Rectal smooth muscle tissue (tissue), 1 donor: ENCODE results near the gene HCAR3.
"Not testable (repeated sequence)": the region's sequence is repeated elsewhere in the genome, so short reads cannot be mapped to it uniquely, and the experiment has no call there.

Experiments
- H3K27ac ChIP-seq: one replicate; pipeline ENCODE4 v1.7.0; 2013; ENCODE audit warnings: low read depth, low read length, inconsistent platforms
- H3K27me3 ChIP-seq: one replicate; pipeline ENCODE4 v1.7.0; 2013; ENCODE audit warnings: low read length; ENCODE audit not compliant: control insufficient read depth, insufficient read depth
- H3K36me3 ChIP-seq: one replicate; pipeline ENCODE4 v1.7.0; 2013; ENCODE audit warnings: low read length; ENCODE audit not compliant: control insufficient read depth, insufficient read depth
- H3K4me1 ChIP-seq: one replicate; pipeline ENCODE4 v1.7.0; 2013; ENCODE audit warnings: low read length; ENCODE audit not compliant: control insufficient read depth, insufficient read depth
- H3K4me3 ChIP-seq: one replicate; pipeline ENCODE4 v1.7.0; 2013; ENCODE audit warnings: low read length
- H3K9ac ChIP-seq: one replicate; pipeline ENCODE4 v1.7.0; 2013; ENCODE audit warnings: low read length

Gene HCAR3

GRCh38 chr12:122710341-122710740 is 6.3 kb downstream of the HCAR3 start:
- not testable (repeated sequence) for H3K4me1 ChIP-seq, H3K9ac ChIP-seq, H3K27ac ChIP-seq, H3K36me3 ChIP-seq, H3K27me3 ChIP-seq, H3K4me3 ChIP-seq

DNA sequence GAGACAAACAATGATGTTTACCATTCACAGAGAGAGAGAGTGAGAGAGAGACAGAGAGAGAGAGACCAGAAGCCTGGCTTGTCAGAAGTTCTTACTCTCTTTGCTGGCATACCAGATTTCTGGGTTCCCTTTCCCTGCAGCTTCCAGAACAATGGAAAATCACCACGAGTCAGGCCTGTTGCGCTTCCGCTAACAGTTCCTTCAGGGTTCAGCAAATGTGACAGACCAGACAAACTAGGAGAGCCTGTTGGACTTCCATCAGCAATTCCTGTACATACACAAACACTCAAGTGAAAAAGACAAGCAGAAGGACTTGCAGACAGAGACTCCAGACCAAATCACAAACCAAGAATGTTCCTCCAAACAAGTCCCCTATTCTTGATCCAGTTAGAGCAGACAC is 7.3 kb downstream of the HCAR3 start:
- H3K27ac ChIP-seq, H3K9ac ChIP-seq, H3K4me3 ChIP-seq, H3K36me3 ChIP-seq, H3K4me1 ChIP-seq, H3K27me3 ChIP-seq: not testable (repeated sequence)

DNA sequence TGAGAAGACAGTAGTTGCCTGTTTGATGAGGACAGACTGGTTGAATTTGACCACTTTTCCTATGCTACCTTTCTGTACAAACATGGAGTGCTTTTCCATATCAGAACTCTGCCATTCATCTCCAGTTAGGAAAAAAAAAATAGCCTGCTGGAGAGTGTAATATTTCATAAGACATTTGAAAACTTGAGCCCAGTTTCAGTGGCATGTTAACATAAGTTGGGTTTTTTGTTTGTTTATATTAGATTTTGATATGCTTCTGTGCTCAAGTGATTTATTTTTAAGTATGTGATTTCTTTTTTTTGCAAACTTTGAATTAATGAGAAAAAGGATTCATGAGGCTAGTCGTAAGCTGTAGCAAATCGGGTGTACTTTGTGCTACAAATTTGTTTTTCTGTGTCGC is 12.8 kb downstream of the HCAR3 start:
- H3K4me3 ChIP-seq, H3K27me3 ChIP-seq, H3K9ac ChIP-seq, H3K27ac ChIP-seq, H3K4me1 ChIP-seq, H3K36me3 ChIP-seq: not testable (repeated sequence)

- H3K36me3 ChIP-seq, H3K4me3 ChIP-seq, H3K9ac ChIP-seq, H3K27me3 ChIP-seq, H3K4me1 ChIP-seq, H3K27ac ChIP-seq: not testable (repeated sequence)
Observed at GRCh38 chr12:122702890-122703611, 13.6 kb downstream of the HCAR3 start, which contains the start of gene HCAR2. HCAR2 (minus strand) TSS chr12:122703357; CDS start chr12:122703283, 74 bp downstream.

DNA sequence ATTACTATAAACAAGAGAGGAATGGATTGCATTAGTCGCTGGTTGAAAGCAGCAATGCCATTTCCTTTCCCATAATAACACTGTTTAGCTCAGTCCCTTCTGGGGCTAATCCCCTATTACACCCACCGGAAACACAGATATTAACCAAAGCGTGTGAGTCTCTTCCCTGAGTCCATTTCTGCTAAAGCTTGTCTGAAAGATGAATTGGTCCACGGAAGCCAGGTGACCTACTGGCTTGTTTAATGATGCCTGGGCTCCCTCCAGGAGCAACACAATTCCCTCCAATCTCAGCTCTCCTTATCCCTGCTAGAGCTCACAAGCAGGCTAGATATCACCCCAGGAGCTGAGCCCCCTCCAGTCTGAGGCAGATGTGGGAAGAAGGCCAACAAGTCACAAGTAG is 15.1 kb downstream of the HCAR3 start:
- H3K27me3 ChIP-seq, H3K36me3 ChIP-seq, H3K4me1 ChIP-seq, H3K9ac ChIP-seq, H3K4me3 ChIP-seq, H3K27ac ChIP-seq: not testable (repeated sequence)

- H3K27ac ChIP-seq, H3K27me3 ChIP-seq, H3K4me3 ChIP-seq, H3K36me3 ChIP-seq, H3K9ac ChIP-seq, H3K4me1 ChIP-seq: not testable (repeated sequence)
Observed at GRCh38 chr12:122700038-122700710, 16.4 kb downstream of the HCAR3 start.

DNA sequence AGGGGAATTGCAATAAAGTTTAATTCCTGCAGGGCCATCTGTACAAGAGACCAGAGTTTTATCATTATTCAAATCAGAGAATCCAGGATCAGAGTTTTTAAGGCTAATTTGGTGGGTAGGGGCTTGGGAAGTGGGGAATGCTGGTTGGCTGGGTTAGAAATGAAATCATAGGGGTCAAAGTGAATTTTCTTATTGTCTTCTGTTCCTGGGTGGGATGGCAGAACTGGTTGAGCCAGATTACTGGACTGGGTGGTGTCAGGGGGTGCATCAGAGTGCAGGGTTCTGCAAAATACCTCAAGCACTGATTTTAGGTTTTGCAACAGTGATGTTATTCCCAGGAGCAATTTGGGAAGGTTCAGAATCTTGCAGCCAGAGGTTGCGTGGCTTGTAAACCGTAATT is 19.7 kb downstream of the HCAR3 start:
- H3K9ac ChIP-seq, H3K4me3 ChIP-seq, H3K27ac ChIP-seq, H3K27me3 ChIP-seq, H3K36me3 ChIP-seq, H3K4me1 ChIP-seq: not testable (repeated sequence)

- H3K9ac ChIP-seq: no peak overlapping the region
- no peak overlapping the region for H3K27ac ChIP-seq
- no peaks in the 10 kb centered on the region for H3K27me3 ChIP-seq
- no peak overlapping the region for H3K4me3 ChIP-seq
- H3K36me3 ChIP-seq: no peaks in the 10 kb centered on the region
- H3K4me1 ChIP-seq: no peaks in the 10 kb centered on the region
Observed at GRCh38 chr12:122691566-122691965, 25.0 kb downstream of the HCAR3 start.

GRCh38 chr12:122688291-122688690 is 28.3 kb downstream of the HCAR3 start:
- no peaks in the 10 kb centered on the region for H3K36me3 ChIP-seq
- H3K9ac ChIP-seq: no peak overlapping the region
- no peak overlapping the region for H3K27ac ChIP-seq
- no peaks in the 10 kb centered on the region for H3K4me1 ChIP-seq
- H3K27me3 ChIP-seq: no peaks in the 10 kb centered on the region
- H3K4me3 ChIP-seq: no peak overlapping the region

GRCh38 chr12:122687086-122687485 is 29.5 kb downstream of the HCAR3 start:
- Histone ChIP-seq H3K27ac (no peak overlapping the region), H3K4me1 (no peaks in the 10 kb centered on the region)

DNA sequence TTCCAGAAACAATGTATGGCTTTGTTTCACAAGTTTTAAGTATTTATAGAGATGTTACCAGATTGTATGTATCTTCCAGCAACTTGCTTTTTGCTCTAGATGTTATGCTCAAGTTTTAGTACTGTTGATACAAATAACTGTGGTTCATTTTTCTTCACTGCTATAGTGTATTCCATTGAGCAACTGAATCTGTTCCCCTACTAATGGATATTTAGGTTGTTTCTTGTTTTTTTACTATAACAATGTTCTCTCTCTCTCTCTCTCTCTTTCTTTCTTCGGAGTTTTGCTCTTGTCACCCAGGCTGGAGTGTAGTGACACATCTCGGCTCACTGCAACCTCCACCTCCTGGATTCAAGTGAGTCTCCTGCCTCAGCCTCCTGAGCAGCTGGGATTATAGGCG is 30.1 kb downstream of the HCAR3 start:
- no peaks in the 10 kb centered on the region for H3K27me3 ChIP-seq
- H3K4me1 ChIP-seq: no peaks in the 10 kb centered on the region
- H3K27ac ChIP-seq: no peak overlapping the region
- no peaks in the 10 kb centered on the region for H3K36me3 ChIP-seq
- no peak overlapping the region for H3K4me3 ChIP-seq
- H3K9ac ChIP-seq: no peak overlapping the region

More at GRCh38 chr12:122687086-122687485, 29.5 kb downstream of the HCAR3 start:
- Histone ChIP-seq H3K36me3 (no peaks in the 10 kb centered on the region), H3K9ac (no peak overlapping the region), H3K4me3 (no peak overlapping the region), H3K27me3 (no peaks in the 10 kb centered on the region)

DNA sequence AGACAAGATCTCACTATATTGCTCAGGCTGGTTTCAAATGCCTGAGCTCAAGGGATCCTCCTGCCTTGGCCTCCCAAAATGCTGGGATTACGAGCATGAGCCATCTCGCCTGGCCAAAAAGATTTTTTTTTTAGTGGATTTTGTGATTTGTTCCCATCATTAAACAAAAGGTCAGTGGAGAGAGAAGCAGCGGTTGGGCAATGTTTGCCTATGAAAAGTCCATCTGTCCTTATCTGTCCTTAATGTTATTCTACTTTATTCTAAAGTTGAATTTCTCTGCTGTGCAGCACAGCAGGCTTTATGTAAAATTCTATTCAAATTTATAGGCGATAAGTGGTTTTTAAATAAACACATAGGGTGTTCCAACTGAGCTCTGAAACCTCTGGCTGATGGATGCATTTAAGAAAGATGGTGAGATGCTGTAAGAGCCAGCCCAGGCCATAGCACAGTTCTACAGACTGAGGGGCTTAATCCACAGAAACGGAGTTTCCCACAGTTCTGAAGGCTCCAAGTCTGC is 32.3 kb downstream of the HCAR3 start:
- Histone ChIP-seq H3K27me3 (no peaks in the 10 kb centered on the region), H3K9ac (no peak overlapping the region), H3K36me3 (no peaks in the 10 kb centered on the region), H3K4me3 (no peak overlapping the region), H3K27ac (no peak overlapping the region), H3K4me1 (no peaks in the 10 kb centered on the region)

GRCh38 chr12:122681814-122682213 is 34.8 kb downstream of the HCAR3 start:
- Histone ChIP-seq H3K4me3 (no peak overlapping the region), H3K9ac (no peak overlapping the region), H3K27me3 (no peaks in the 10 kb centered on the region), H3K27ac (no peak overlapping the region), H3K36me3 (no peaks in the 10 kb centered on the region), H3K4me1 (no peaks in the 10 kb centered on the region)
